Urinary bladder (tissue), 4 donors: Measurements from ENCODE around the gene TXNRD3. TPM values are rescaled to one million over a fixed set of nuclear protein-coding genes. Genes with fewer than 3 reads are reported as not detected.
"Not testable (repeated sequence)": the region's sequence is repeated elsewhere in the genome, so short reads cannot be mapped to it uniquely, and the experiment has no call there.

Experiments used
- DNase-seq: peaks from one replicate; pipeline ENCODE4 v3.0.0-alpha.2; 2015; ENCODE audit errors: extremely low spot score
- H3K27ac ChIP-seq: one replicate; pipeline ENCODE4 v1.5.1; 2013; ENCODE audit warnings: low read depth, mild to moderate bottlenecking, moderate library complexity
- H3K36me3 ChIP-seq: one replicate; pipeline ENCODE4 v1.6.1; 2013; ENCODE audit warnings: mild to moderate bottlenecking, moderate library complexity; ENCODE audit not compliant: insufficient read depth
- H3K4me1 ChIP-seq: one replicate; pipeline ENCODE4 v1.6.1; 2013; ENCODE audit warnings: mild to moderate bottlenecking, moderate library complexity; ENCODE audit not compliant: insufficient read depth
- H3K4me3 ChIP-seq: one replicate; pipeline ENCODE4 v1.5.1; 2013; ENCODE audit warnings: low read depth, low read length
- WGBS: extraction: QIAGEN DNeasy Blood & Tissue Kit; methylation state at CpG from one replicate; pipeline ENCODE4 v1.1.7; 2013; 5-methylcytosine and 5-hydroxymethylcytosine counted together
- polyA plus RNA-seq: library from polyadenylated mRNA; stranded (reverse); fragments of 200-250 nt; gene quantifications from one replicate; pipeline ENCODE4 v1.2.3, GENCODE V29; 2013
- total RNA-seq: library from RNA; depleted of rRNA; stranded (reverse); fragments of >200 nt; gene quantifications from one replicate; pipeline ENCODE4 v1.2.3, GENCODE V29; 2014
- donor health status: healthy with polysubstance abuse.
- donor health status: healthy.

TXNRD3 gene
- total and polyA plus RNA-seq, 2 donors = 7.2 to 17.8 TPM

- no peaks in the 10 kb centered on the region for H3K4me1 ChIP-seq
- peaks cover 1% of the 10 kb centered on the region for H3K36me3 ChIP-seq
- H3K4me3 ChIP-seq = no peak overlapping the region
- no peak overlapping the region for H3K27ac ChIP-seq
- no peak for DNase-seq
- WGBS = 58% methylated on average over 1 of the region's 1 CpG
These were observed 8.2 kb downstream of the TXNRD3 start for GRCh38 chr3:126646674-126647073.

- no peak overlapping the region for H3K4me3 ChIP-seq
- H3K36me3 ChIP-seq = peaks cover 1% of the 10 kb centered on the region
- no peak for DNase-seq
- WGBS = 96% methylated on average over 2 of the region's 2 CpGs
- no peaks in the 10 kb centered on the region for H3K4me1 ChIP-seq
- H3K27ac ChIP-seq = no peak overlapping the region
These were observed 10.3 kb downstream of the TXNRD3 start for GRCh38 chr3:126644615-126645014.

GRCh38 chr3:126638790-126639189 is 16.1 kb downstream of the TXNRD3 start:
- WGBS = 95% methylated on average over 1 of the region's 1 CpG
- Histone ChIP-seq H3K4me3 (no peak overlapping the region), H3K36me3 (peaks cover 1% of the 10 kb centered on the region), H3K4me1 (no peaks in the 10 kb centered on the region), H3K27ac (no peak overlapping the region)
- no peak for DNase-seq

- H3K4me3 ChIP-seq = no peak overlapping the region
- no peaks in the 10 kb centered on the region for H3K4me1 ChIP-seq
- no peak for DNase-seq
- no peak overlapping the region for H3K27ac ChIP-seq
- WGBS = 94% methylated on average over 2 of the region's 2 CpGs
- no peaks in the 10 kb centered on the region for H3K36me3 ChIP-seq
These were observed 18.5 kb downstream of the TXNRD3 start for GRCh38 chr3:126636436-126636835.

- Histone ChIP-seq H3K4me1 (no peaks in the 10 kb centered on the region), H3K27ac (no peak overlapping the region), H3K36me3 (no peaks in the 10 kb centered on the region), H3K4me3 (no peak overlapping the region)
- no peak for DNase-seq
- WGBS = 91% methylated on average over 5 of the region's 5 CpGs
These were observed 20.1 kb downstream of the TXNRD3 start for GRCh38 chr3:126634803-126635202.

GRCh38 chr3:126630020-126630419 is 24.9 kb downstream of the TXNRD3 start:
- no peak for DNase-seq
- Histone ChIP-seq H3K27ac (no peak overlapping the region), H3K36me3 (no peaks in the 10 kb centered on the region), H3K4me1 (no peaks in the 10 kb centered on the region), H3K4me3 (no peak overlapping the region)
- WGBS = 69% methylated on average over 2 of the region's 2 CpGs

- 89% methylated on average over 3 of the region's 3 CpGs for WGBS
- not testable (repeated sequence) for H3K36me3 ChIP-seq, H3K4me3 ChIP-seq, DNase-seq, H3K4me1 ChIP-seq, H3K27ac ChIP-seq
These were observed 29.2 kb downstream of the TXNRD3 start for GRCh38 chr3:126625735-126626134.

- no peak overlapping the region for H3K27ac ChIP-seq
- no peak overlapping the region for H3K4me3 ChIP-seq
- no peaks in the 10 kb centered on the region for H3K4me1 ChIP-seq
- DNase-seq = no peak
- WGBS = 98% methylated on average over 1 of the region's 1 CpG
- no peaks in the 10 kb centered on the region for H3K36me3 ChIP-seq
These were observed 32.2 kb downstream of the TXNRD3 start for GRCh38 chr3:126622694-126623093.

GRCh38 chr3:126621627-126622345 is 33.1 kb downstream of the TXNRD3 start:
- H3K4me1 ChIP-seq = no peaks in the 10 kb centered on the region
- 94% methylated on average over 2 of the region's 2 CpGs for WGBS
- no peak overlapping the region for H3K4me3 ChIP-seq
- H3K36me3 ChIP-seq = no peaks in the 10 kb centered on the region
- no peak overlapping the region for H3K27ac ChIP-seq
- no peak for DNase-seq

- WGBS = 58% methylated on average over 1 of the region's 1 CpG
These were observed 33.8 kb downstream of the TXNRD3 start for GRCh38 chr3:126621171-126621570.

GRCh38 chr3:126620738-126621137 is 34.2 kb downstream of the TXNRD3 start:
- Histone ChIP-seq H3K27ac (no peak overlapping the region), H3K36me3 (no peaks in the 10 kb centered on the region), H3K4me1 (no peaks in the 10 kb centered on the region), H3K4me3 (no peak overlapping the region)
- 90% methylated on average over 7 of the region's 7 CpGs for WGBS
- no peak for DNase-seq

More at GRCh38 chr3:126621171-126621570, 33.8 kb downstream of the TXNRD3 start:
- DNase-seq = no peak
- Histone ChIP-seq H3K36me3 (no peaks in the 10 kb centered on the region), H3K27ac (no peak overlapping the region), H3K4me1 (no peaks in the 10 kb centered on the region), H3K4me3 (no peak overlapping the region)

GRCh38 chr3:126618760-126619159 is 36.2 kb downstream of the TXNRD3 start:
- Histone ChIP-seq H3K4me3 (no peak overlapping the region), H3K36me3 (no peaks in the 10 kb centered on the region), H3K4me1 (no peaks in the 10 kb centered on the region), H3K27ac (no peak overlapping the region)
- DNase-seq = no peak

- no peaks in the 10 kb centered on the region for H3K36me3 ChIP-seq
- H3K27ac ChIP-seq = no peak overlapping the region
- H3K4me1 ChIP-seq = no peaks in the 10 kb centered on the region
- no peak for DNase-seq
- no peak overlapping the region for H3K4me3 ChIP-seq
- WGBS = 94% methylated on average over 1 of the region's 1 CpG
These were observed 36.9 kb downstream of the TXNRD3 start for GRCh38 chr3:126618021-126618420.

GRCh38 chr3:126617571-126617970 is 37.4 kb downstream of the TXNRD3 start:
- no peaks in the 10 kb centered on the region for H3K36me3 ChIP-seq
- no peaks in the 10 kb centered on the region for H3K4me1 ChIP-seq
- H3K4me3 ChIP-seq = no peak overlapping the region
- no peak for DNase-seq
- no peak overlapping the region for H3K27ac ChIP-seq

- H3K4me1 ChIP-seq = no peaks in the 10 kb centered on the region
- WGBS = 74% methylated on average over 2 of the region's 2 CpGs
- no peak overlapping the region for H3K27ac ChIP-seq
- no peak for DNase-seq
- H3K4me3 ChIP-seq = no peak overlapping the region
- no peaks in the 10 kb centered on the region for H3K36me3 ChIP-seq
These were observed 38.0 kb downstream of the TXNRD3 start for GRCh38 chr3:126616931-126617330.
